Epithelial cell of proximal tubule (primary cell): Measurements from ENCODE around the gene KCNQ1. TPM values are rescaled to one million over a fixed set of nuclear protein-coding genes. Genes with fewer than 3 reads are reported as not detected.
A peak's percentile ranks its signal among the peaks of the same experiment; 100 is the strongest.

Source experiments
- DNase-seq: peaks from one replicate; pipeline ENCODE4 v3.0.0-alpha.2; 2011; ENCODE audit warnings: low read depth
- H3K4me3 ChIP-seq: 2 replicates; pipeline ENCODE4 v1.5.1; 2011; ENCODE audit warnings: low read depth, mild to moderate bottlenecking, low read length
- total RNA-seq: library from RNA; depleted of rRNA; stranded (reverse); fragments of >200 nt; gene quantifications from 2 replicates; pipeline ENCODE4 v1.2.3, GENCODE V29; 2015
- TF ChIP-seq, protein P1 (sequence below): conservative IDR thresholded peaks from 2 replicates; pipeline ENCODE4 v1.5.1; 2012; ENCODE audit warnings: low read depth, mild to moderate bottlenecking, low read length

Gene KCNQ1
- total RNA-seq, 1 donor from 2014 or later = 0.46 TPM

DNA sequence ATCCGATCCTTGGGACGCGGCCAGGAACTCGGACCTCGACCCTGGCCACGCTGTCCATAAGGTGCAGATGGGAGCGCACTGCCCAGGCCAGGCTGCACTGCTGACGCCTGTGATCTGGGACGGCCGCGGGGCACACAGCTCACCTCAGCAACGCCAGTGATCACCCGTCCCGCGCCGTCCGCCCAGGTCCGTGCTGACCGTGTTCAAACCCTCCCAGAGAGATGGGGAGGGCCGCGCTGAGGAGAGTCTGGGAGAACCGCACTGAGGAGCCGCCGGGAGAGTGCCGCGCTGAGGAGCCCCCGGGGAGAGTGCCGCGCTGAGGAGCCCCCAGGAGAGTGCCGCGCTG is 254.3 kb downstream of the KCNQ1 start:
- H3K4me3 ChIP-seq = peak overlapping the region; percentile 80
- TF ChIP-seq, protein P1, sequence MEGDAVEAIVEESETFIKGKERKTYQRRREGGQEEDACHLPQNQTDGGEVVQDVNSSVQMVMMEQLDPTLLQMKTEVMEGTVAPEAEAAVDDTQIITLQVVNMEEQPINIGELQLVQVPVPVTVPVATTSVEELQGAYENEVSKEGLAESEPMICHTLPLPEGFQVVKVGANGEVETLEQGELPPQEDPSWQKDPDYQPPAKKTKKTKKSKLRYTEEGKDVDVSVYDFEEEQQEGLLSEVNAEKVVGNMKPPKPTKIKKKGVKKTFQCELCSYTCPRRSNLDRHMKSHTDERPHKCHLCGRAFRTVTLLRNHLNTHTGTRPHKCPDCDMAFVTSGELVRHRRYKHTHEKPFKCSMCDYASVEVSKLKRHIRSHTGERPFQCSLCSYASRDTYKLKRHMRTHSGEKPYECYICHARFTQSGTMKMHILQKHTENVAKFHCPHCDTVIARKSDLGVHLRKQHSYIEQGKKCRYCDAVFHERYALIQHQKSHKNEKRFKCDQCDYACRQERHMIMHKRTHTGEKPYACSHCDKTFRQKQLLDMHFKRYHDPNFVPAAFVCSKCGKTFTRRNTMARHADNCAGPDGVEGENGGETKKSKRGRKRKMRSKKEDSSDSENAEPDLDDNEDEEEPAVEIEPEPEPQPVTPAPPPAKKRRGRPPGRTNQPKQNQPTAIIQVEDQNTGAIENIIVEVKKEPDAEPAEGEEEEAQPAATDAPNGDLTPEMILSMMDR = no peak
- no peak for DNase-seq

DNA sequence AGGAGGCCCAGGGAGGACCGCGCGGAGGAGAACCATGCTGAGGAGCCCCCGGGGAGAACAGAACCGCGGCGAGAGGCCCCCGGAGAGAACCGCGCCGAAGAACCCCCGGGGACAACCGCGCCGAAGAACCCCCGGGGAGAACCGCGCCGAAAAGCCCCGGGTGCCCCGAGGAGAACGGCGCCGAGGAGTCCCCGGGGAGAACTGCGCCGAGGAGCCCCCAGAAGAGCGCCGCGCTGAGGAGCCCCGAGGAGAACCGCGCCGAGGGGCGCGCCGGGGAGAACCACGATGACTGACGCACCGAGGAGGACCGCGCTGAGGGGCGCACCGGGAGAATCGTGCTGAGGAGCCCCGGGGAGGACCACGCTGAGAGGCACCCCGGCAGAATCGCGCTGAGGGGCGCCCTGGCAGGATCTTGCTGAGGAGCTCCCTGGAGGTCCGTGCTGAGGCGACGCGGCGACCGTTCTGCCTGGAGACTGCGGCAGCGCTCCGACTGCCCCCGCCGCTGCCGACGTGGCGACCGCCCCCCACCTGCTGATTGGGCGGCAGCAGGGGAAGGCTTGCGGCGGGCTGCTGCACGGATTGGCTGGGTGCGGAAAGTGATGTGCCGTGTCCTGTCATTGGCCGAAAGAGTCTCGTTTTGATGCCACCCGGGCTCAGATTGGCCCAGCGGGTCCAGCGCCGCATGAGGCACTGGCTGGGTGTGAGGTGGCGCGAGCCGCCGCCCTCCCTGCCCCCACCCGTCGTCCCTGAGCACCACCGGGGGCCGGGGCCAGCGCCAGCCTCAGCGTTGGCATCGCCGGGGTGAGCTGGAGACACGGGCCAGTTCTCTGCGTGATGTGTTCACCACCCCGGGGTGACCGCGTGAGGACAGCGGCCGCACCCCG is 255.0 kb downstream of the KCNQ1 start, which contains the start of gene KCNQ1OT1:
Gene KCNQ1OT1 (minus strand): TSS at position 464 of the 884 bp plus-strand sequence.
- TF ChIP-seq, protein P1 = no peak
- peak within 1 kb of the TSS; percentile 80 for H3K4me3 ChIP-seq
- peak; percentile 38 for DNase-seq

DNA sequence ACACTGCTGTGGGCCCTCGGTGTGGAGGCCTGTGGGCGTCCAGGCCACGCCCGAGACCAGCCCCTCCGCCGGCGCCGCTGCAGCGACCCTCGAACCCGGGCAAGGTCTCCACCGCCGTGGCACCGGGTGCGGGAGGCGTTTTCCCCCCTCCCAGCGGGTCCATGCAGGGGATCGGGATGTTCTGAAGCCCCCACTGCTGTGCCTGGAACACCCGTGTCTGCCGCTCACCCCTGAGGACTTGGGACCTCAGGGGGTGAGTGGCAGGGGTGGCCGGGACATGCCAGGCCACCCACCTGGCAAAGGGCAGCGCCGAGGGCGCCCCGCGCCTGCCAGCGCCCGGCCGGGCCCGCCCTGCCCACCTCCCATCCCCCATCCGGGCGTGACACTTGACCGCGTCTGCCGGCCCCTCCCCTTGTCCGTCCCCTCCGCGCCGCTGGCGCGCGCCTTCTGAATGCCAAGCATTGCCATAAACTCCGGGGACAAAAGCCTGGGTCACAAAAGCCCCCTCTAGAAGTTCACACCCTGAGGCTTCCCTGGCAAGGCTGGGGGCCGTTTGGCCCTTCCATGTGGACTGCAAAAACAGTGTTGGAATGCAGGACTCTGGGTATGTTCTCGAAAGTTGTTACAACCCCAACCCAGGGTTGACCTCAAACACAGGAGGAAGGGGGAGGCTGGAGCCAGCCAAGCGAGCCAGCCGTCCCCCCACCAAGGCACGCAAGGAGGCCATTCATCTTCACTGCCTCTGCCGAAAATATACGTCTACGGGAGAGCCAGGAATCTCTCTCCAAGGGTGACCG is 255.8 kb downstream of the KCNQ1 start:
- DNase-seq = no peak
- peak overlapping the region; percentile 63 for H3K4me3 ChIP-seq
- TF ChIP-seq, protein P1 = no peak

DNA sequence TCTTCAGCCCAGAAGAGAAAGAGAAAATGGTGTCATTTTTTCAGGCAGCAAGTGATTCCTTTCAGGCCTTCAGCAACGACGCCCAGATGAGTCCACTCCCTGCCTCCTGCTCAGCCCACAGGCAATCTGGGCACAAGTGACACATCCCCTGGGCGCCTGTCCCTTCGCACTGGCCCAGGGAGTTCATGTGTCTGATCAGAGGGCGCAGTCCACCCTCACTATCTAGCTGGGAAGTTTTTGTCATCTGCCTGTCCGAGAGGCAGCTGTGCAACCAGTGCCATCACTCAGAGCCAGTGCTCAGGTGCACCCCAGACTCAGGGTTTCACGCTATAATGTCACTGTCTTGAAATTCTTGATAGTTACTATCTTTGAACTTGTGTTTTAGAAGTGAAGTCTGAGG is 256.4 kb downstream of the KCNQ1 start:
- DNase-seq = no peak
- TF ChIP-seq, protein P1 = no peak

DNA sequence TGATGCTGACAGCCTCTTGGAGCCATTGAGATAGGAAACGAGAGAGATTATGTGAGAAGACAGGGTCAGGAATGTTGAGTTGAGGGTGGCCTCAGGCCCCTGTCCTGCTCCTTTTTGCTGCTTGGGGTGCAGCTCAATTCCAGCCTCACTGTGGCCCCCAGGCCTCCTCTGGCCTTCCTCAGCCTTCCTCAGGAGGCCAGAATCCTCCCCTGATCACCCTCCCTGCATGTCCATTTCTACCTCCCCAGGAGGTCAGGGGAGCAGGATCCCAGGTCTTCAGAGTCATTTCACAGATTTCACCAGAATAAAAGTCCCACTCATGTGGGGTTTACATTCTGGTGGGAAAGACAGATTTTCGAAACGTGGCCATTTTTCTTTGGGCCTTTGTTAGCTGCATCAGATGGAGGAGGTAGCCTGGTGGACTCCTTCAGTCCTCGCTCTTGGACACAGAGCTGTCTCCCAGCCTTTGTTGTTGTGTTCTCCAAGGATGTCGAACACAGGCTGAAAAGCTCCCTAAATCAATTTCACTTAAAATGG is 257.2 kb downstream of the KCNQ1 start:
- TF ChIP-seq, protein P1 = no peak
- H3K4me3 ChIP-seq = no peak overlapping the region
- no peak for DNase-seq

More for the DNA sequence above, 256.4 kb downstream of the KCNQ1 start:
- H3K4me3 ChIP-seq = no peak overlapping the region

DNA sequence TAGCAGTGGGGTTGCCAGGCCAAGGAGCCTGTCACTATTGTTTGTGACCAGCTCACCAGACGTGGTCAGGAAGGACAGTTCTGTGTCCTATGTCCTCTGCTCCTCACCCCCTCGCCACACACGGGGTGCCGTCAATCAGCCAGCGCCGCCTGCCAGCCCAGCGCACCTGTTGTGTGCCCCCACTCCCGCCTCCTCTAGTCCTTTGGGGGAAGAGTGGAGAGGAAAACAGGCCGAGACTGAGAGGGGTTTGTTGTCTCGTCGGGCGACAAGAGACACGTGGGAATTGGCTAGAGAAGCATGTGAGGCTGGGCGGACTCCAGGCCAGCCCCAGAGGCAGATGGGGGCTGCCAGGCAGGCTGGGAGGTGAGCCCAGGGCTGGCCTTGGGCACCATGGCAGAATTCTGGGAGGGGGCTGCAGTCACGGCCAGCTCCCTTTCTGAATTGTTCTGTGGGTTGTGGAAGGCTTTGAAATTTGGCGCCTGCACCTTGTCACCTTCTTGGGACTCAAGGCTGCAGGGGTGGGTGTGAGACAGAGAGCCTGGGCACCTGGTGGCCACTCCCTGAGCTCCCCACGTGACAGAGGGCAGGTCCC is 258.1 kb downstream of the KCNQ1 start:
- no peak overlapping the region for H3K4me3 ChIP-seq
- TF ChIP-seq, protein P1 = no peak
- DNase-seq = no peak
